IMR-90 (cell line): ENCODE measurements around the gene FOXO3.
"Not testable (repeated sequence)": the region's sequence is repeated elsewhere in the genome, so short reads cannot be mapped to it uniquely, and the experiment has no call there.

ENCODE experiments used
- CTCF ChIP-seq: conservative IDR thresholded peaks from 2 replicates; pipeline ENCODE4 v1.5.1; 2012; ENCODE audit warnings: mild to moderate bottlenecking, low read depth, low read length, improper control_type of control experiment
- ELK1 ChIP-seq: fragments of 150-350 bp; IDR thresholded peaks from 2 replicates; pipeline ENCODE4 v1.6.1; 2016; ENCODE audit warnings: low read depth, mild to moderate bottlenecking, low read length, moderate library complexity, borderline replicate concordance
- MAFK ChIP-seq: IDR thresholded peaks from 2 replicates; pipeline ENCODE4 v1.6.1; 2012; ENCODE audit warnings: low read depth, low read length, improper control_type of control experiment
- MAZ ChIP-seq: IDR thresholded peaks from 2 replicates; pipeline ENCODE4 v1.6.1; 2012; ENCODE audit warnings: low read depth, mild to moderate bottlenecking, low read length, improper control_type of control experiment, moderate library complexity, borderline replicate concordance
- POLR2A ChIP-seq: IDR thresholded peaks from 2 replicates; pipeline ENCODE4 v1.6.1; 2012; ENCODE audit warnings: mild to moderate bottlenecking, low read depth, low read length

- TF ChIP-seq POLR2A, MAZ, CTCF, MAFK, ELK1: not testable (repeated sequence)
Measured at GRCh38 chr6:108681721-108682120, 121.0 kb downstream of the FOXO3 start.
